DND-41 (cell line): ENCODE measurements around the gene CHRNE.
A peak's percentile ranks its signal among the peaks of the same experiment; 100 is the strongest.

Experiments
- ATAC-seq: fragments of 200-7000 bp; cut with Tn5 transposase; 3 replicates; pipeline ENCODE4 v1.9.1; 2021; ENCODE audit warnings: low read depth; ENCODE audit not compliant: insufficient read depth
- DNase-seq: peaks from one replicate; pipeline ENCODE4 v3.0.0-alpha.2; 2020
- H2AFZ ChIP-seq: 2 replicates; pipeline ENCODE4 v1.6.0; 2012; ENCODE audit warnings: low read depth, low read length
- H3K27ac ChIP-seq: 2 replicates; pipeline ENCODE4 v1.5.1; 2012; ENCODE audit warnings: low read length, inconsistent platforms
- H3K27me3 ChIP-seq: fragments of 200-600 bp; sonication (generic); 2 replicates; pipeline ENCODE4 v1.6.0; 2012; ENCODE audit warnings: low read length, mild to moderate bottlenecking, inconsistent platforms; ENCODE audit not compliant: insufficient read depth, poor library complexity
- H3K36me3 ChIP-seq: 2 replicates; pipeline ENCODE4 v1.5.1; 2012; ENCODE audit warnings: low read length, inconsistent platforms; ENCODE audit not compliant: insufficient read depth
- H3K4me1 ChIP-seq: 2 replicates; pipeline ENCODE4 v1.5.1; 2012; ENCODE audit warnings: mild to moderate bottlenecking, low read length; ENCODE audit not compliant: insufficient read depth
- H3K4me2 ChIP-seq: 2 replicates; pipeline ENCODE4 v1.6.0; 2012; ENCODE audit warnings: mild to moderate bottlenecking, moderate library complexity, low read length, inconsistent platforms; ENCODE audit not compliant: insufficient read depth
- H3K4me3 ChIP-seq, 2 experiments: fragments of 200-600 bp in 1 of 2; shearing (Covaris generic) in 1 of 2; 2 replicates each; pipeline ENCODE4 v1.5.1; 2012 to 2016; ENCODE audit warnings: inconsistent platforms in 2 of 2, low read length in 2 of 2, mild to moderate bottlenecking in 2 of 2, low read depth in 1 of 2, moderate library complexity in 1 of 2
- H3K79me2 ChIP-seq: 2 replicates; pipeline ENCODE4 v1.6.0; 2012; ENCODE audit warnings: low read length, inconsistent platforms; ENCODE audit not compliant: insufficient read depth
- H3K9ac ChIP-seq: 2 replicates; pipeline ENCODE4 v1.6.0; 2012; ENCODE audit warnings: low read depth, mild to moderate bottlenecking, inconsistent platforms, low read length, moderate library complexity
- H3K9me3 ChIP-seq: 2 replicates; pipeline ENCODE4 v1.5.1; 2012; ENCODE audit warnings: low read length, moderate library complexity, mild to moderate bottlenecking, inconsistent platforms; ENCODE audit not compliant: insufficient read depth, severe bottlenecking
- H4K20me1 ChIP-seq: 2 replicates; pipeline ENCODE4 v1.6.0; 2012; ENCODE audit warnings: low read length; ENCODE audit not compliant: insufficient read depth
- EZH2 ChIP-seq: IDR thresholded peaks from 3 replicates; pipeline ENCODE4 v1.6.1; 2012; ENCODE audit warnings: borderline replicate concordance, low read depth, mild to moderate bottlenecking, moderate library complexity, low read length, inconsistent platforms; ENCODE audit not compliant: severe bottlenecking
- TF ChIP-seq, protein P1 (sequence below): IDR thresholded peaks from 2 replicates; pipeline ENCODE4 v1.5.1; 2012; ENCODE audit warnings: borderline replicate concordance, low read length, moderate library complexity, mild to moderate bottlenecking; ENCODE audit not compliant: poor library complexity, severe bottlenecking; ENCODE audit errors: extremely low read depth

Gene CHRNE

DNA sequence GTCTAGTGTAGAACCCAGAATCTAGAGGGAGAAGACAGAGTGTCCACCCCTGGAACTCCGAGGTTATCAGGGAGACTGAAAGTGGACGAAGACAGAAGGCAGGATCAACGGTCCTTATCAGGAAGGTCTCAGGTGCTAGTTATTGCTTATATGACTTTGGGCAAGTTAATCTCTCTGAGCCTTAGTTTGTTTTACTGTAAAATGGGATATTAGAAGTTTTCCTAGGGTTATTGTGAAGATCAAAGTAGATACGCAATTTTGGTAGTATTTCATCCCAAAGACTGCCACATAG, 38.4 kb upstream of the CHRNE start:
- peak overlapping the region; percentile 54 to 77 for H3K4me3 ChIP-seq
- no peak for DNase-seq
- H3K9me3 ChIP-seq: no peaks in the 10 kb centered on the region
- ATAC-seq: no peak
- peak overlapping the region; percentile 97 for H3K4me2 ChIP-seq
- peaks cover 77% of the 10 kb centered on the region for H3K79me2 ChIP-seq
- no peak overlapping the region for H2AFZ ChIP-seq
- H3K27ac ChIP-seq: peak overlapping the region; percentile 94
- TF ChIP-seq, protein P1, sequence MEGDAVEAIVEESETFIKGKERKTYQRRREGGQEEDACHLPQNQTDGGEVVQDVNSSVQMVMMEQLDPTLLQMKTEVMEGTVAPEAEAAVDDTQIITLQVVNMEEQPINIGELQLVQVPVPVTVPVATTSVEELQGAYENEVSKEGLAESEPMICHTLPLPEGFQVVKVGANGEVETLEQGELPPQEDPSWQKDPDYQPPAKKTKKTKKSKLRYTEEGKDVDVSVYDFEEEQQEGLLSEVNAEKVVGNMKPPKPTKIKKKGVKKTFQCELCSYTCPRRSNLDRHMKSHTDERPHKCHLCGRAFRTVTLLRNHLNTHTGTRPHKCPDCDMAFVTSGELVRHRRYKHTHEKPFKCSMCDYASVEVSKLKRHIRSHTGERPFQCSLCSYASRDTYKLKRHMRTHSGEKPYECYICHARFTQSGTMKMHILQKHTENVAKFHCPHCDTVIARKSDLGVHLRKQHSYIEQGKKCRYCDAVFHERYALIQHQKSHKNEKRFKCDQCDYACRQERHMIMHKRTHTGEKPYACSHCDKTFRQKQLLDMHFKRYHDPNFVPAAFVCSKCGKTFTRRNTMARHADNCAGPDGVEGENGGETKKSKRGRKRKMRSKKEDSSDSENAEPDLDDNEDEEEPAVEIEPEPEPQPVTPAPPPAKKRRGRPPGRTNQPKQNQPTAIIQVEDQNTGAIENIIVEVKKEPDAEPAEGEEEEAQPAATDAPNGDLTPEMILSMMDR: no peak
- TF ChIP-seq EZH2: no peak
- peaks cover 59% of the 10 kb centered on the region for H4K20me1 ChIP-seq
- H3K36me3 ChIP-seq: peaks cover 76% of the 10 kb centered on the region
- H3K4me1 ChIP-seq: peaks cover 69% of the 10 kb centered on the region
- H3K9ac ChIP-seq: peak overlapping the region; percentile 82
- no peaks in the 10 kb centered on the region for H3K27me3 ChIP-seq

DNA sequence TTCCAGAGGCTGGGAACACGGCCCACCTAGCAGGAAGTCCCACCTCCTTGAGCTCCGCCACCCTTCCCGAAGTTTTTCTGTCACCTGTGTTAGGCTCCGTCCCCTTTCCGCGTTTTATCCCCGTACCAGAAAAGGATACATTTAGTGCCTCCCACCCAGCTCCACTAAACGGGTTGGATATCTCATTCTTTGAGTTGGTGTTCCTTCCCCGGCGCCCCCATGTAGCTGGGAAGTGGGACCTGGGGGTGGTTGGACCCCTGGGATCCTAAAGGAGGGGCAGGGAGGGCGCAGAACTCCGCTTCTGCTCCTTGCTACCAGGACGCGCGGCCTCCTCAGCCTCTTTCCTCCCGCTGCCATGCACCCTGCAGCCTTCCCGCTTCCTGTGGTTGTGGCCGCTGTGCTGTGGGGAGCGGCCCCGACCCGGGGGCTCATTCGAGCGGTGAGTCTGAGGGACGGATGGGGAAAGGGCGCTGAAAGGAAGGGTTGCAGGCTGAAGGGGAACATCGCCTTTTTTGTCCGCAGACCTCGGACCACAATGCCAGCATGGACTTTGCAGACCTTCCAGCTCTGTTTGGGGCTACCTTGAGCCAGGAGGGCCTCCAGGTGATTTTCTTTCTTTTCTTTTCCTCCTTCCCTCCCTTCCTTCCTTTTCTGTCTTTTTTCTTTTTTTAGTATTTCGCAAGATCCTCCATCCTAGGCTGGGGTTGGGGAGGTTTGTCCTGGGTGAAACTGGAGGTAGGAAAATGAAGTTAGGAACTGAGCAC, 37.8 kb upstream of the CHRNE start:
- peak overlapping the region; percentile 54 to 77 for H3K4me3 ChIP-seq
- peaks cover 72% of the 10 kb centered on the region for H3K79me2 ChIP-seq
- H3K4me2 ChIP-seq: peak overlapping the region; percentile 97
- TF ChIP-seq, protein P1: no peak
- no peak for TF ChIP-seq EZH2
- ATAC-seq (peak; percentile 42), DNase-seq (peak; percentile 76)
- H3K9ac ChIP-seq: peak overlapping the region; percentile 82
- H3K4me1 ChIP-seq: peaks cover 64% of the 10 kb centered on the region
- peaks cover 56% of the 10 kb centered on the region for H4K20me1 ChIP-seq
- peak overlapping the region; percentile 69 for H2AFZ ChIP-seq
- H3K36me3 ChIP-seq: peaks cover 71% of the 10 kb centered on the region
- peak overlapping the region; percentile 94 for H3K27ac ChIP-seq
- no peaks in the 10 kb centered on the region for H3K9me3 ChIP-seq
- no peaks in the 10 kb centered on the region for H3K27me3 ChIP-seq

DNA sequence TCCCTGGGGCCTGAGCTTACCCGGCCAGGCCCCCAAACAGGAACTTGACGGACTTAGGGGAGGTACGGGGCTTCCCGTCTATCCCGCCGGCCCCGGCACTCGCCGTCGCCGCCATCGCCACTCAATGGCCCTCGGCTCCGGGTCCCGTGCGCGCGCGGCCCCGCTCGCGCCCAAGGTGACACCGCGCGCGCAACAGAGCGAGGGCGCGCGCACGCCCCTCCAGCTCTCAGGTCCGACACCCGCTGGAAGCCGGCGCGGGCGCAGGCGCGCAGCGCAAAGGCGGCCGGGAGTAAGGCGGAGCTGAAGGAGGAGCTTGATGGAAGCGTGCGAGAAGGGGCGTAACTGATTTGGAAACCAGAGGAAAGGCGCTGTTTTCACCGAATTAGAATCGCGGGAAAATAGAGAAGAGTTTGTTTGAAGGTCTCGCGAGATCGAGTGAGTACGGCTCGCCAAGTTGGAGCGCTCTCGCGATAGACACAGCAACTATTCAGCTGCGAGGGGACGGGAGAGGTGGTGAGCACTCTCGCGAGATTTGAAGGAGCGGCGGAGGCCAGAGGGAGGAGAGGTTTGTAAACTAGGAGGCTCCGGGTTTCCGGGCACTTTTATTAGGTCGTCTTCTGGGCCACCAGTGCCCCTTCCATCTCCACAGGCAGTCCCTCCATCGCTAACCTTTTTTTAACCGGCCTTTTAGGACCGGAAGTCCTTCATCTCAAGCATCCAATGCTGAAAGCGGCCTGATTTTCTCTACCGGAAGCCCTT, 37.1 kb upstream of the CHRNE start, which contains the start of the genes RNF167 and SLC25A11:
Gene RNF167, plus strand, starts transcription at position 473 of the 759 bp plus-strand sequence. CDS start 642 bp downstream, outside the sequence.
Gene SLC25A11, minus strand, starts transcription at position 251 of the 759 bp plus-strand sequence. Its CDS starts 136 bp downstream, at position 115.
- no peak for TF ChIP-seq EZH2
- TF ChIP-seq, protein P1: no peak
- Histone ChIP-seq H3K4me2 (peak within 1 kb of the TSS; percentile 97), H3K27me3 (no peaks in the 10 kb centered on the region), H4K20me1 (peaks cover 49% of the 10 kb centered on the region), H2AFZ (peak within 1 kb of the TSS; percentile 84), H3K9me3 (no peaks in the 10 kb centered on the region), H3K36me3 (peaks cover 64% of the 10 kb centered on the region), H3K79me2 (peaks cover 64% of the 10 kb centered on the region), H3K4me1 (peaks cover 56% of the 10 kb centered on the region), H3K4me3 (peak within 1 kb of the TSS; percentile 54 to 77), H3K27ac (peak within 1 kb of the TSS; percentile 94), H3K9ac (peak within 1 kb of the TSS; percentile 82)
- ATAC-seq (peak; percentile 76), DNase-seq (peak; percentile 98)
